IMR-90 (cell line): ENCODE results near the gene EIF3I. TPM values are rescaled to one million over a fixed set of nuclear protein-coding genes. Genes with fewer than 3 reads are reported as not detected.

Experiments
- ATAC-seq: fragments of 200-7000 bp; cut with Tn5 transposase; 2 replicates; pipeline ENCODE4 v1.9.1; 2020; ENCODE audit warnings: low read depth, mild to moderate bottlenecking, moderate library complexity
- BruUV-seq: library from RNA; stranded (reverse); fragments of 400-500 nt; replicated peaks from 2 replicates; lab custom pipeline; 2021; lab: Mats Ljungman, UMichigan
- CTCF ChIA-PET: fragments of 300-600 bp; formaldehyde crosslinking; extraction: SDS; loops from one replicate; lab custom pipeline; 2021; ENCODE audit warnings: antibody characterized with exemption; lab: Yijun Ruan, JAX
- POLR2A ChIA-PET: fragments of 300-600 bp; sonication (Branson Sonifier 250); formaldehyde crosslinking; loops from one replicate; lab custom pipeline; 2022; ENCODE audit warnings: antibody characterized with exemption; ENCODE audit not compliant: unreplicated experiment; lab: Charles Lee
- DNase-seq: peaks from one replicate; pipeline ENCODE4 v3.0.0; 2013
- H2AFZ ChIP-seq: replicated peaks from 2 replicates; pipeline ENCODE3; 2013; ENCODE audit warnings: low read length, mild to moderate bottlenecking; ENCODE audit not compliant: poor library complexity
- H2AK5ac ChIP-seq: 2 replicates; pipeline ENCODE4 v1.6.1; 2013; ENCODE audit warnings: low read depth, low read length, inconsistent platforms
- H2AK9ac ChIP-seq: replicated peaks from 2 replicates; pipeline ENCODE3; 2013; ENCODE audit warnings: mild to moderate bottlenecking, low read depth, low read length, moderate library complexity; ENCODE audit not compliant: poor library complexity
- H2BK120ac ChIP-seq: 2 replicates; pipeline ENCODE4 v1.6.1; 2013; ENCODE audit warnings: low read depth, low read length, inconsistent platforms
- H2BK15ac ChIP-seq: 3 replicates; pipeline ENCODE4 v1.6.1; 2013; ENCODE audit warnings: low read depth, low read length, inconsistent platforms
- H2BK20ac ChIP-seq: 2 replicates; pipeline ENCODE4 v1.6.1; 2013; ENCODE audit warnings: low read depth, mild to moderate bottlenecking, inconsistent platforms, low read length, moderate library complexity
- H2BK5ac ChIP-seq: 2 replicates; pipeline ENCODE4 v1.6.1; 2013; ENCODE audit warnings: mild to moderate bottlenecking, low read depth, low read length, inconsistent platforms; ENCODE audit not compliant: poor library complexity, severe bottlenecking
- H3K14ac ChIP-seq: replicated peaks from 2 replicates; pipeline ENCODE4 v1.6.1; 2013; ENCODE audit warnings: low read depth, low read length, inconsistent platforms
- H3K18ac ChIP-seq: 2 replicates; pipeline ENCODE4 v1.6.1; 2013; ENCODE audit warnings: low read depth, low read length, control low read depth
- H3K23ac ChIP-seq: 2 replicates; pipeline ENCODE4 v1.6.1; 2013; ENCODE audit warnings: low read depth, low read length, inconsistent platforms
- H3K27ac ChIP-seq: 2 replicates; pipeline ENCODE4 v1.5.1; 2013; ENCODE audit warnings: mild to moderate bottlenecking, control low read depth, low read length; ENCODE audit not compliant: insufficient read depth
- H3K27me3 ChIP-seq: 2 replicates; pipeline ENCODE4 v1.6.1; 2013; ENCODE audit warnings: low read length; ENCODE audit not compliant: control insufficient read depth, insufficient read depth
- H3K36me3 ChIP-seq: 2 replicates; pipeline ENCODE4 v1.6.1; 2013; ENCODE audit warnings: low read length, mixed read lengths; ENCODE audit not compliant: control insufficient read depth, insufficient read depth
- H3K4ac ChIP-seq: 2 replicates; pipeline ENCODE4 v1.6.1; 2013; ENCODE audit warnings: low read depth, low read length, inconsistent platforms
- H3K4me1 ChIP-seq: 2 replicates; pipeline ENCODE4 v1.6.1; 2013; ENCODE audit warnings: low read length, mixed read lengths; ENCODE audit not compliant: control insufficient read depth, insufficient read depth
- H3K4me2 ChIP-seq: 2 replicates; pipeline ENCODE4 v1.6.1; 2013; ENCODE audit warnings: low read depth, mild to moderate bottlenecking, control low read depth, low read length, moderate library complexity
- H3K4me3 ChIP-seq: 2 replicates; pipeline ENCODE4 v1.5.1; 2013; ENCODE audit warnings: low read depth, mild to moderate bottlenecking, control low read depth, low read length, moderate library complexity; ENCODE audit not compliant: insufficient read depth
- H3K56ac ChIP-seq: 2 replicates; pipeline ENCODE4 v1.6.1; 2013; ENCODE audit warnings: low read length, inconsistent platforms; ENCODE audit not compliant: insufficient read depth; ENCODE audit errors: extremely low read depth
- H3K79me1 ChIP-seq, 2 experiments: 2 replicates each; pipeline ENCODE4 v1.6.1; 2013; ENCODE audit warnings: low read length in 2 of 2, inconsistent platforms in 1 of 2, low read depth in 1 of 2
- H3K9ac ChIP-seq: 2 replicates; pipeline ENCODE4 v1.6.1; 2013; ENCODE audit warnings: low read depth, low read length, control low read depth
- H3K9me1 ChIP-seq: 2 replicates; pipeline ENCODE4 v1.6.1; 2013; ENCODE audit warnings: low read length, inconsistent platforms; ENCODE audit not compliant: insufficient read depth
- H3K9me3 ChIP-seq: 2 replicates; pipeline ENCODE4 v1.6.1; 2013; ENCODE audit warnings: low read length; ENCODE audit not compliant: control insufficient read depth, insufficient read depth
- H4K20me1 ChIP-seq: 2 replicates; pipeline ENCODE4 v1.6.1; 2013; ENCODE audit warnings: low read length, inconsistent platforms; ENCODE audit not compliant: insufficient read depth
- H4K5ac ChIP-seq: 2 replicates; pipeline ENCODE4 v1.6.1; 2013; ENCODE audit warnings: mild to moderate bottlenecking, low read depth, low read length, control low read depth
- H4K8ac ChIP-seq, 2 experiments: 2 replicates each; pipeline ENCODE4 v1.6.1; 2013; ENCODE audit warnings: low read depth in 2 of 2, low read length in 2 of 2, control low read depth in 1 of 2, inconsistent platforms in 1 of 2
- H4K91ac ChIP-seq: 2 replicates; pipeline ENCODE4 v1.6.1; 2013; ENCODE audit warnings: low read depth, low read length, inconsistent platforms; ENCODE audit not compliant: insufficient read depth
- CEBPB ChIP-seq: IDR thresholded peaks from 2 replicates; pipeline ENCODE4 v1.6.1; 2012; ENCODE audit warnings: low read depth, low read length, improper control_type of control experiment
- CHD1 ChIP-seq: IDR thresholded peaks from 2 replicates; pipeline ENCODE4 v1.6.1; 2012; ENCODE audit warnings: low read depth, low read length, improper control_type of control experiment
- CTCF ChIP-seq: conservative IDR thresholded peaks from 2 replicates; pipeline ENCODE4 v1.5.1; 2012; ENCODE audit warnings: mild to moderate bottlenecking, low read depth, low read length, improper control_type of control experiment
- MAFK ChIP-seq: IDR thresholded peaks from 2 replicates; pipeline ENCODE4 v1.6.1; 2012; ENCODE audit warnings: low read depth, low read length, improper control_type of control experiment
- MAZ ChIP-seq: IDR thresholded peaks from 2 replicates; pipeline ENCODE4 v1.6.1; 2012; ENCODE audit warnings: low read depth, mild to moderate bottlenecking, low read length, improper control_type of control experiment, moderate library complexity, borderline replicate concordance
- POLR2A ChIP-seq: IDR thresholded peaks from 2 replicates; pipeline ENCODE4 v1.6.1; 2012; ENCODE audit warnings: mild to moderate bottlenecking, low read depth, low read length
- RCOR1 ChIP-seq: IDR thresholded peaks from 2 replicates; pipeline ENCODE4 v1.6.1; 2012; ENCODE audit warnings: mild to moderate bottlenecking, low read length, improper control_type of control experiment; ENCODE audit not compliant: insufficient replicate concordance
- RFX5 ChIP-seq: IDR thresholded peaks from 2 replicates; pipeline ENCODE4 v1.8.0; 2012; ENCODE audit warnings: low read depth, mild to moderate bottlenecking, low read length, moderate library complexity
- WGBS, 2 experiments: methylation state at CpG; one replicate each; pipeline versions ENCODE4 v1.1.5 to v1.1.7; 2013; ENCODE audit warnings: missing lambda C conversion rate in 2 of 2; ENCODE audit not compliant: insufficient read length in 1 of 2; ENCODE audit errors: extremely low coverage in 2 of 2; 5-methylcytosine and 5-hydroxymethylcytosine counted together
- dilution Hi-C: fragments of 300-500 bp; cut with HindIII; formaldehyde crosslinking; loops from one replicate; pipeline ENCODE4 v1.14.3; 2018; ENCODE audit warnings: low sequenced_read_pairs; ENCODE audit not compliant: unreplicated experiment
- in situ Hi-C: fragments of 300-500 bp; cut with MboI; formaldehyde crosslinking; loops from 3 replicates; pipeline ENCODE4 v1.14.3; 2019; ENCODE audit warnings: low sequenced_read_pairs, inconsistent platforms, mixed read lengths
- intact Hi-C: fragments of 100-400 bp; cut with micrococcal nuclease; formaldehyde crosslinking; loops from 2 replicates; pipeline ENCODE4 v1.10.0; 2022
- polyA plus RNA-seq, 3 experiments: library from polyadenylated mRNA; depleted of rRNA; stranded (reverse); fragments of >200 nt; gene quantifications; 2 replicates each; pipeline ENCODE4 v1.2.3, GENCODE V29; 2012; ENCODE audit warnings: low replicate concordance in 1 of 3
- total RNA-seq: library from RNA; depleted of rRNA; stranded (reverse); fragments of >200 nt; gene quantifications from 2 replicates; pipeline ENCODE4 v1.2.3, GENCODE V29; 2012

EIF3I gene
- total and polyA plus RNA-seq, 2 of the 4 experiments (the other 2 are of a cell fraction) = 469 to 716 TPM

DNA sequence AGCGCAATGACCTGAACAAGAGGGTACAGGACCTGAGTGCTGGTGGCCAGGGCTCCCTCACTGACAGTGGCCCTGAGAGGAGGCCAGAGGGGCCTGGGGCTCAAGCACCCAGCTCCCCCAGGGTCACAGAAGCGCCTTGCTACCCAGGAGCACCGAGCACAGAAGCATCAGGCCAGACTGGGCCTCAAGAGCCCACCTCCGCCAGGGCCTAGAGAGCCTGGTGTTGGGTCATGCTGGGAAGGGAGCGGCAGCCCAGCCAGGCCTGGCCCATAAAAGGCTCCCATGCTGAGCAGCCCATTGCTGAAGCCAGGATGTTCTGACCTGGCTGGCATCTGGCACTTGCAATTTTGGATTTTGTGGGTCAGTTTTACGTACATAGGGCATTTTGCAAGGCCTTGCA lies 27.2 kb upstream of the EIF3I start:
- Histone ChIP-seq H2BK20ac (no peak overlapping the region), H2AFZ (no peak overlapping the region), H2BK120ac (no peak overlapping the region), H3K23ac (no peak overlapping the region), H3K9me3 (no peaks in the 10 kb centered on the region), H2BK5ac (no peak overlapping the region), H3K4me3 (no peak overlapping the region), H3K4me2 (no peak overlapping the region), H3K9me1 (peaks cover 13% of the 10 kb centered on the region; the same call in 1 of the 2 replicates), H3K18ac (no peak overlapping the region), H2AK5ac (no peak overlapping the region), H4K5ac (no peak overlapping the region), H4K20me1 (peaks cover 23% of the 10 kb centered on the region), H3K14ac (no peak overlapping the region), H3K4me1 (peaks cover 26% of the 10 kb centered on the region), H3K36me3 (peaks cover 80% of the 10 kb centered on the region), H3K56ac (no peak overlapping the region), H3K27ac (no peak overlapping the region), H3K4ac (no peak overlapping the region), H3K9ac (no peak overlapping the region), H3K79me1 (peaks cover 22 to 69% of the 10 kb centered on the region in 2 experiments), H3K27me3 (no peaks in the 10 kb centered on the region), H4K91ac (no peak overlapping the region), H2AK9ac (no peak overlapping the region), H4K8ac (no peak overlapping the region), H2BK15ac (no peak overlapping the region)
- no TSS peak for BruUV-seq
- no peak for TF ChIP-seq MAZ
- TF ChIP-seq MAFK = no peak
- TF ChIP-seq RCOR1 = no peak
- TF ChIP-seq POLR2A = 0 out of 2 replicates have a peak, but pooled peaks have one; percentile 5
- no peak for TF ChIP-seq CEBPB
- no peak for TF ChIP-seq RFX5
- no peak for TF ChIP-seq CHD1
- no peak for TF ChIP-seq CTCF
- DNase-seq = no peak
- no peak for ATAC-seq
- in situ Hi-C loops = no loop called here
- ChIA-PET POLR2A (no interaction called here), CTCF (no interaction called here)
- WGBS, 2 experiments = 100% methylated on average over 5 of the region's 6 CpGs; no CpG with 5 or more reads in 1 of the 2 experiments
- dilution Hi-C loops = no loop called here
- intact Hi-C loops = no loop called here
